Panc1 (cell line): ENCODE data around the gene RNASE9. TPM values are rescaled to one million over a fixed set of nuclear protein-coding genes. Genes with fewer than 3 reads are reported as not detected.

Source experiments
- ATAC-seq: fragments of 200-7000 bp; cut with Tn5 transposase; 2 replicates; pipeline ENCODE4 v1.9.1; 2020; ENCODE audit warnings: mild to moderate bottlenecking, moderate library complexity
- BruUV-seq: library from RNA; stranded (reverse); fragments of 400-500 nt; replicated peaks from 2 replicates; lab custom pipeline; 2021; lab: Mats Ljungman, UMichigan
- CTCF ChIA-PET: fragments of 300-600 bp; sonication (Branson Sonifier 250); formaldehyde crosslinking; loops from one replicate; lab custom pipeline; 2022; ENCODE audit warnings: antibody characterized with exemption; lab: Charles Lee
- POLR2A ChIA-PET: fragments of 300-600 bp; sonication (Branson Sonifier 250); formaldehyde crosslinking; loops from one replicate; lab custom pipeline; 2022; ENCODE audit warnings: antibody characterized with exemption; lab: Charles Lee
- DNase-seq: peaks from one replicate; pipeline ENCODE4 v3.0.0-alpha.2; 2010; ENCODE audit warnings: low read depth, low spot score
- H3K27ac ChIP-seq: 2 replicates; pipeline ENCODE4 v1.5.1; 2011; ENCODE audit warnings: mild to moderate bottlenecking, low read length, inconsistent platforms
- H3K27me3 ChIP-seq: fragments of 200-500 bp; sonication (Bioruptor generic); 2 replicates; pipeline ENCODE4 v1.6.0; 2014; ENCODE audit warnings: low read length, inconsistent platforms; ENCODE audit not compliant: control insufficient read depth, insufficient read depth
- H3K36me3 ChIP-seq: fragments of 200-500 bp; sonication (Bioruptor generic); 2 replicates; pipeline ENCODE4 v1.5.1; 2014; ENCODE audit warnings: inconsistent platforms, mild to moderate bottlenecking, low read length, moderate library complexity; ENCODE audit not compliant: control insufficient read depth, insufficient read depth
- H3K4me1 ChIP-seq: 2 replicates; pipeline ENCODE4 v1.5.1; 2011; ENCODE audit warnings: inconsistent platforms, mild to moderate bottlenecking, low read length, moderate library complexity; ENCODE audit not compliant: control insufficient read depth, insufficient read depth
- H3K4me3 ChIP-seq, 2 experiments: 2 replicates each; pipeline ENCODE4 v1.5.1; 2011 to 2012; ENCODE audit warnings: low read depth in 2 of 2, low read length in 2 of 2, mild to moderate bottlenecking in 2 of 2, inconsistent platforms in 1 of 2, moderate library complexity in 1 of 2
- H3K9me3 ChIP-seq: fragments of 200-500 bp; sonication (Bioruptor generic); 2 replicates; pipeline ENCODE4 v1.5.1; 2014; ENCODE audit warnings: low read depth, mild to moderate bottlenecking, inconsistent platforms, low read length, moderate library complexity; ENCODE audit not compliant: control insufficient read depth, insufficient read depth
- POLR2AphosphoS5 ChIP-seq: IDR thresholded peaks from 2 replicates; pipeline ENCODE4 v1.6.1; 2012; ENCODE audit warnings: mild to moderate bottlenecking, low read depth, low read length, moderate library complexity
- SIN3A ChIP-seq: IDR thresholded peaks from 2 replicates; pipeline ENCODE4 v1.6.1; 2012; ENCODE audit warnings: low read depth, mild to moderate bottlenecking, low read length, moderate library complexity, borderline replicate concordance; ENCODE audit not compliant: insufficient read depth
- TCF7L2 ChIP-seq: IDR thresholded peaks from 2 replicates; pipeline ENCODE4 v1.6.1; 2011; ENCODE audit warnings: mild to moderate bottlenecking, low read depth, low read length, inconsistent platforms
- in situ Hi-C: cut with HindIII; loops from 2 replicates; pipeline ENCODE4 v1.10.0; 2016; ENCODE audit warnings: low sequenced_read_pairs, low pct_unique_long_range_greater_than_20kb
- intact Hi-C: fragments of 100-400 bp; cut with micrococcal nuclease; formaldehyde crosslinking; loops from one replicate; pipeline ENCODE4 v1.10.0; 2022; ENCODE audit not compliant: unreplicated experiment
- total RNA-seq: library from RNA; stranded (reverse); gene quantifications from one replicate; pipeline ENCODE4 v1.2.1, GENCODE V29; 2021; ENCODE audit not compliant: unreplicated experiment
- TF ChIP-seq, protein P1 (sequence below): fragments of 450-650 bp; IDR thresholded peaks from 2 replicates; pipeline ENCODE4 v1.5.1; 2017; ENCODE audit warnings: mild to moderate bottlenecking
- TF ChIP-seq, protein P2 (sequence below), 2 experiments: IDR thresholded peaks; 2 replicates each; pipeline ENCODE4 v1.6.1; 2011 to 2012; ENCODE audit warnings: low read depth in 2 of 2, control low read depth in 1 of 2, low read length in 1 of 2, mild to moderate bottlenecking in 1 of 2, moderate library complexity in 1 of 2; ENCODE audit not compliant: insufficient read depth in 1 of 2

RNASE9 gene
- total RNA-seq, 1 experiment from 2014 or later: not detected

DNA sequence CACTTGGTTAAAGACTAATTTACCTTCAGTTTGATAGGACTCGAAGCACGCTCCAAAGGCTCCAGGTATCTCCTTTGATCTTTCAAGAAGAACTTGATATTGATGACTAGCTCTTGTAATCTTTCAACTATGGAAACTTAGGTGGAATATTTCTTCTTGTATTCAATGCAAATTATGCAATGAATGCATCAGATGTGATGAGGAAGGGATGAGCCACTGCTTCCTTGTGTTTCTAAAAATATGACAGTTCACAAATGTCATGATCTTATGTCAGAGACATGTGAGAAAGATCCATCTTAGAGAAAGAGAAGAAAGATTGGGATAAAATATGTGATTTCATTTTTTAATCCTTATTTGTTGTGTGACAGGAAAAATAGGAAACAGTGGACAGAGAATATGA, 9.9 kb downstream of the RNASE9 start:
- Histone ChIP-seq H3K27me3 (no peaks in the 10 kb centered on the region), H3K4me3 (no peak overlapping the region), H3K4me1 (no peaks in the 10 kb centered on the region), H3K9me3 (no peaks in the 10 kb centered on the region), H3K27ac (no peak overlapping the region), H3K36me3 (no peaks in the 10 kb centered on the region)
- ATAC-seq: no peak
- TF ChIP-seq, protein P1, sequence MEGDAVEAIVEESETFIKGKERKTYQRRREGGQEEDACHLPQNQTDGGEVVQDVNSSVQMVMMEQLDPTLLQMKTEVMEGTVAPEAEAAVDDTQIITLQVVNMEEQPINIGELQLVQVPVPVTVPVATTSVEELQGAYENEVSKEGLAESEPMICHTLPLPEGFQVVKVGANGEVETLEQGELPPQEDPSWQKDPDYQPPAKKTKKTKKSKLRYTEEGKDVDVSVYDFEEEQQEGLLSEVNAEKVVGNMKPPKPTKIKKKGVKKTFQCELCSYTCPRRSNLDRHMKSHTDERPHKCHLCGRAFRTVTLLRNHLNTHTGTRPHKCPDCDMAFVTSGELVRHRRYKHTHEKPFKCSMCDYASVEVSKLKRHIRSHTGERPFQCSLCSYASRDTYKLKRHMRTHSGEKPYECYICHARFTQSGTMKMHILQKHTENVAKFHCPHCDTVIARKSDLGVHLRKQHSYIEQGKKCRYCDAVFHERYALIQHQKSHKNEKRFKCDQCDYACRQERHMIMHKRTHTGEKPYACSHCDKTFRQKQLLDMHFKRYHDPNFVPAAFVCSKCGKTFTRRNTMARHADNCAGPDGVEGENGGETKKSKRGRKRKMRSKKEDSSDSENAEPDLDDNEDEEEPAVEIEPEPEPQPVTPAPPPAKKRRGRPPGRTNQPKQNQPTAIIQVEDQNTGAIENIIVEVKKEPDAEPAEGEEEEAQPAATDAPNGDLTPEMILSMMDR: no peak
- TF ChIP-seq SIN3A (no peak), POLR2AphosphoS5 (no peak), TCF7L2 (no peak)
- TF ChIP-seq, protein P2, sequence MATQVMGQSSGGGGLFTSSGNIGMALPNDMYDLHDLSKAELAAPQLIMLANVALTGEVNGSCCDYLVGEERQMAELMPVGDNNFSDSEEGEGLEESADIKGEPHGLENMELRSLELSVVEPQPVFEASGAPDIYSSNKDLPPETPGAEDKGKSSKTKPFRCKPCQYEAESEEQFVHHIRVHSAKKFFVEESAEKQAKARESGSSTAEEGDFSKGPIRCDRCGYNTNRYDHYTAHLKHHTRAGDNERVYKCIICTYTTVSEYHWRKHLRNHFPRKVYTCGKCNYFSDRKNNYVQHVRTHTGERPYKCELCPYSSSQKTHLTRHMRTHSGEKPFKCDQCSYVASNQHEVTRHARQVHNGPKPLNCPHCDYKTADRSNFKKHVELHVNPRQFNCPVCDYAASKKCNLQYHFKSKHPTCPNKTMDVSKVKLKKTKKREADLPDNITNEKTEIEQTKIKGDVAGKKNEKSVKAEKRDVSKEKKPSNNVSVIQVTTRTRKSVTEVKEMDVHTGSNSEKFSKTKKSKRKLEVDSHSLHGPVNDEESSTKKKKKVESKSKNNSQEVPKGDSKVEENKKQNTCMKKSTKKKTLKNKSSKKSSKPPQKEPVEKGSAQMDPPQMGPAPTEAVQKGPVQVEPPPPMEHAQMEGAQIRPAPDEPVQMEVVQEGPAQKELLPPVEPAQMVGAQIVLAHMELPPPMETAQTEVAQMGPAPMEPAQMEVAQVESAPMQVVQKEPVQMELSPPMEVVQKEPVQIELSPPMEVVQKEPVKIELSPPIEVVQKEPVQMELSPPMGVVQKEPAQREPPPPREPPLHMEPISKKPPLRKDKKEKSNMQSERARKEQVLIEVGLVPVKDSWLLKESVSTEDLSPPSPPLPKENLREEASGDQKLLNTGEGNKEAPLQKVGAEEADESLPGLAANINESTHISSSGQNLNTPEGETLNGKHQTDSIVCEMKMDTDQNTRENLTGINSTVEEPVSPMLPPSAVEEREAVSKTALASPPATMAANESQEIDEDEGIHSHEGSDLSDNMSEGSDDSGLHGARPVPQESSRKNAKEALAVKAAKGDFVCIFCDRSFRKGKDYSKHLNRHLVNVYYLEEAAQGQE (IDR thresholded peaks at IDR 0.05; ENCODE audit: insufficient read depth in 1 of 2, low read depth in 2 of 2, low read length in 1 of 2): no peak
- POLR2A ChIA-PET: no interaction called here
- no peak for DNase-seq
- in situ Hi-C loops: no loop called here
- intact Hi-C loops: no loop called here
- no TSS peak for BruUV-seq
- CTCF ChIA-PET: no interaction called here

DNA sequence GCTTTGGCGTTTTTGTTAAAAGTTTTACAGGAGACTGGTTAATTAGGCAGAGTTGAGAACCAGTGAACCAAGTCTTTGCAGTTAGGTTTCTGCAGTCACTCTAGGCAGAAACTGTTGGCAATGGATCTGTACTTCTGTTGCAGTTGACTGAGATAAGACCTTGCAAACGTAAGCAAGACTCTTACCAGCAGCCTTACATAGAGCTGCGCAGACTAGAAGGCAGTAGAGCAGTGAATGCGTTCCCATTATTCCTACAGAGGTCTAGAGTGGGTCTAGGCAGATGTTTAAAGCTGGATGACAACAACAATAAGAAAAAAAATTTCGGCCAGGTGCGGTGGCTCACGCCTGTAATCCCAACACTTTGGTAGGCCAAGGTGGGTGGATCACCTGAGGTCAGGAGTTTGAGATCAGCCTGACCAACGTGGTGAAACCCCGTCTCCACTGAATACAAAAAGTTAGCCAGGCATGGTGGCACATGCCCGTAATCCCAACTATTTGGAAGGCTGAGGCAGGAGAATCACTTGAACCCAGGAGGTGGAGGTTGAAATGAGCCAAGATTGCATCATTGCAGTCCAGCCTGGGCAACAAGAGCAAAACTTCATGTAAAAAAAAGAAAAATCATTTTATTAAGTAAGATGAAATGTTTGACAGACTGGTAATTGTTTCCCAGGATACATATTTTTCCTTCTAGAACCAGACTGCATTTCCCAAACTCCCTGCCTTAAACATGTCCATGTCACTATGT, 12.3 kb downstream of the RNASE9 start:
- 0 out of 2 replicates have a peak, but pooled peaks cover 5% of the 10 kb centered on the region for H3K27me3 ChIP-seq
- CTCF ChIA-PET: no interaction called here
- TF ChIP-seq SIN3A: no peak
- TF ChIP-seq POLR2AphosphoS5: no peak
- TF ChIP-seq, protein P2 (IDR thresholded peaks at IDR 0.05; ENCODE audit: insufficient read depth in 1 of 2, low read depth in 2 of 2, low read length in 1 of 2): no peak
- no peak for TF ChIP-seq TCF7L2
- TF ChIP-seq, protein P1: no peak
- H3K27ac ChIP-seq: no peak overlapping the region
- ATAC-seq (no peak), DNase-seq (no peak)
- in situ Hi-C loops: no loop called here
- intact Hi-C loops: no loop called here
- BruUV-seq: no TSS peak
- H3K4me1 ChIP-seq: no peaks in the 10 kb centered on the region
- no peak overlapping the region for H3K4me3 ChIP-seq
- no peaks in the 10 kb centered on the region for H3K9me3 ChIP-seq
- H3K36me3 ChIP-seq: no peaks in the 10 kb centered on the region
- POLR2A ChIA-PET: interaction anchor here (0.6 kb wide), 1 partner anchor 59 kb away, joined by 4 read pairs; no protein-coding TSS in a partner anchor
